Measurements from ENCODE around the gene GLRA3. TPM values are rescaled to one million over a fixed set of nuclear protein-coding genes. Genes with fewer than 3 reads are reported as not detected.
"Not testable (repeated sequence)": the region's sequence is repeated elsewhere in the genome, so short reads cannot be mapped to it uniquely, and the experiment has no call there.

Gene GLRA3
- total RNA-seq, 1 experiment from 2014 or later = not detected

DNA sequence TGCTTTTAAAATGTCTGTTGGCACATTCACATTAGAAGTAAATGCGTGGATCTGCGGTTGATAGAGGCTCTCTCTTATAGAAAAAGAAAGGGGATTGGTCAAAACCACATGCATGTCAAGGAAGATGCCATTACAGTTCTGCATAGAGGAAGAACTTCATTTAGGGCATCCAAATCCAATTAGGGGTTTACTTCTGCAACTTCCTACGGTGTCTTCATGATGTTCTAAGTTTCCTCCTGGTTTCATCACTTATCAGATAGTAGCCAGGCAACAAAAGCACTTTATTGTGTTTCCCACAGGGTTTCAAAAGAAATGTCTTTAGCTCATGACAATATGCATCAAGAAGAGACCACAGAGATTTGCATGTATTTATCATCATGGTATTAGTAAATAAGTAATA lies 170.8 kb downstream of the GLRA3 start:
- no peak for DNase-seq (ENCODE audit: low spot score)

DNA sequence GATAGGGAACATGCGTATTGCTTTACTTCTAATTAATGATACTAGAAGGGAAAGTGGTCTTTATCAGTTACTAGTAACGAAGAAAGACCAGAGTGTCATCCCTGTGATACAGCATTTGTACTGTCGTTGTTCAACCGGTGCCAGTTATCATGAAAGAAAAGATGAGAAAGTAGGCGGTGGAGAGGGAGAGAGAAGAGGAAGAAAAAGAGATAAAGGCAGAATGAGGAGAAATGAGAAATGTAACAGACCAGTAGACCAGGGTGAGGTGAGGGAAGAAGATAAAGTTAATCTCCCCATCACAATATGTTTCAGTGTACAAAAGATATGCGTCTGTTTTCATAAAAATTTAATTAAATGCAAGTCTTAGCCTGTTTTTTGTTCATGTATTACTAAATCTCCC lies 171.6 kb downstream of the GLRA3 start:
- DNase-seq (ENCODE audit: low spot score) = no peak

DNA sequence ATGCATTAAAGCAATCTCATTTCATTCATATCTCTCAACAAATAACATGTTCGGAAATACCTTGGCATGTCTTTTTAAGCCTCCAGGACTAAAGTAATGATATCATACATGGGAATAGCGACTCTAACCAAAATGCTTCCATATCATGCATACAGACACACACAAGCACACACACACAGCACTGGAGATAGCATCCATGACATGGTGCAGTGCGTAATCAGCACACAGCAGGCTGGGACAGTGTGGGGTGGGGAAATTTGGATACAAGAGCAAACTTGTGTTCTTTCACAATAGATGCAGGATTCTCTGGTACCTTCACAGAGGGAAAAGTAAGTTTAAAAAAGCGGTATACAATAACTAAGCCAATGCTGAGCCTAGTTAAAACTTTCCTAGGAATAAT lies 174.4 kb downstream of the GLRA3 start:
- no peak for DNase-seq (ENCODE audit: low spot score)

DNA sequence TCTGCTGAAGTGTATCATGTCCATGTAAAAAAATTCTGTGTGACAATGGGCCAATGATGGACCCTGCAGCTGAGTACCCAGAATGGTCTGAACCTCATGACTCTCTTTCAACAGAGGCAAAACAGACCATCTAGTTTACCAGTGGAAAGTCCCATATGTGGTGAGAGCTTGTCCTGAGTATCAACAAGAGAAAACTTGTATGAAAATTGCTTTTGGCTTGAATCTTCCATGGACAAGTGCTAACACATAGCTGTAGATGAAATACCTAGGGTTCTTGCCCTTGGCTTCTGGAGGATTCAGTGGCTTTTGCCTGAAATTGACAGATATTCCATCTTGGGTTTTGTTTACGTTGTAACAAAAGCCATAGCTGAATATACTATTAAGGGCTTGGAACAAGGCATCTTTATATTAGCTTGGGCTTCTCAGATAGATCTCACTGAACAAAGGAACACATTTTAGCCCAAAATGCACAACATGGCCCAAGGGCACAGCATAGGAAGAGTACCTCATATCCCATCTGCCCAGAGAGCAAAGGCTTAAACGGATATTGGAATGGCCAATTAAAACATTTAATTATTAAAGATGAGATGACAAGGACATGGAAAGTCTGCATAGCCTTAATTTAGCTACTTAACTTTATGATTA lies 178.2 kb downstream of the GLRA3 start:
- no peak for DNase-seq (ENCODE audit: low spot score)

DNA sequence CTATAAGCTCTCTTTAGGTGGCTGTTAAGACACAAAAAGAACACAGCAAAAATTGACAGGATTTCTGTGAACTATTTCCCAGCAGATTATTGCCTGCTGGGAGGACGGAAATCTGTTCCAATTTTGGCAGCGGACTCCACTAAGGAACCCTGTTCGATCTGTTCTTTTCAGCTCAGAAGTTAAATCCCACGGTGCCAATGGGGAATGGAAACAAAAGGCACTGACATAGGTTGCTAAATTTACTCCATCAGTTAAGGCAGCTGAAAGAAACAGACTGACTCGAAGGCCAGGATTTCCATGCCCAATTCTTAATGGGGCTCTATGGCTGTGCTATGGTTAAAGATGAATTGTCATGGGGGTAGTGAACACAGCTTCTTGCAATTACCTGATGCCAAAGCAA lies 180.2 kb downstream of the GLRA3 start:
- DNase-seq (ENCODE audit: low spot score) = no peak

DNA sequence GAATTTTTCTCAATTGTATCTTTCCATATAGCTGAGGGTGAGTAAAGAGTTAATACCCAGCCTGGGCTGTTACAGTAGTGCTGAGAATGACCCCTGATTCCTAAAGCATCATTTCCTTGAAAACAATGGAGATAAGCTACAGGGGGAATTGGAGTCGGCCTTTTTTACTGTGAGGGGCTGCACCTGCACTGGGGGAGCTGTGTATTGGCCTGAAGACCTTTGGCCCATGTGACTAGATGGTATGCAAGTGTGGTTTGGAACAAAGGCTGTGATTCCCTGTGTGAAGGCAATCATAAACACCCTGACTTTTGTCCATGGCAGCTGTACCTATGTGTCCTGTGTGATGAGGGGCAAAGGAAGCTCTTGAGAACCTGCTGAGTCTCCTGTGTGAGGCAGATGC lies 182.7 kb downstream of the GLRA3 start:
- DNase-seq (ENCODE audit: low spot score) = no peak

DNA sequence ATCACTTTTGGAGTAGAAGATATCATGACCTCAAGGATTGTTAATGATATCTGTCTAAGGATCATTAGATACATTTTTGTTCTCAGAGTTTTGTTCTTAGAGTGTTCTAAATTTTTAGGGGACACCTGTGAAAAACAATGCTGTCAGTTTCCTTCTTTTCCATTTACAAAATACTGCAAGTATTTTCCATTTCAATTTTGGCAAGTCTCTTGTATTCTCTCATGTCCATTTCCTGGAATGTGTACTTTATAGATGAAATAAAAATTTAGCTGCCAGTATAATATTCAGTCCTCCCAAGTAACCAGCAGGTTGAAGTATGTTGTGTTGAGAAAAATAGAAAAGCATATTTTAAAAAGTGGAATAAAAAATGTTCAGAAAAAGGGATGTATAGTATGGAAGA lies 188.9 kb downstream of the GLRA3 start:
- no peak for DNase-seq (ENCODE audit: low spot score)

DNA sequence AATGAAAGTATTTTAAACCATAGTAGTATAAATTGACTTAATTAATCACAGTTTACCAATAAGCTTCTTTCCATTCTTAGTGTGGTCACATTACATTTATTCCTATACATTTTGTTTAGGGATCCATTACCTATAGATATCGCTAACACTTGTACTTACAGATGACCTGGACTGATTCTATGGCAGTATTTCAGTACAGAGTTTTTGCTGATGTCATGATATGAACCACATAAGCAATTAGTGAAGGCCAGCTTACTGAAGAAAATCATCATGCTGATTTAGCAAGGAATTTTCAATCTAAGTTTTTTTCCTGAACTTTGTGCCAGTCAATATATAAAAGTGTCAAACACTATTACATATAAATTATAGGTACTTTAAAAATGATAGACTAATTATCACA lies 193.3 kb downstream of the GLRA3 start:
- DNase-seq (ENCODE audit: low spot score) = no peak

DNA sequence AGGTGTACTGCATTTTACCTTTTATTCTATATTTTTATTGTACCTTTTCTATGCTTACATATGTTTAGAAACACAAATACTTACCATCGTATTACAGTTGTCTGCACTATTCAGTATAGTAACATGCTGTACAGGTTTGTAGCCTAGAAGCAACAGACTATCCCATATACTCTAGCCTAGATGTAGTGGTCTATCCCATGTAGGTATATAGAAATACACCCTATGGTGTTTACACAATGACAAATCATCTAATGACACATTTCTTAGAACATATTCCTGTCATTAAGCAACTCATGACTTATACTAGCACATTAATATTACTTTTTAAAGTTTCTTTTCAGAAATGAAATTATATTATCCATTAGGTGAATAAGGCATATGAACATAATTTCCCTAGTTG lies 195.6 kb downstream of the GLRA3 start:
- DNase-seq (ENCODE audit: low spot score) = no peak

DNA sequence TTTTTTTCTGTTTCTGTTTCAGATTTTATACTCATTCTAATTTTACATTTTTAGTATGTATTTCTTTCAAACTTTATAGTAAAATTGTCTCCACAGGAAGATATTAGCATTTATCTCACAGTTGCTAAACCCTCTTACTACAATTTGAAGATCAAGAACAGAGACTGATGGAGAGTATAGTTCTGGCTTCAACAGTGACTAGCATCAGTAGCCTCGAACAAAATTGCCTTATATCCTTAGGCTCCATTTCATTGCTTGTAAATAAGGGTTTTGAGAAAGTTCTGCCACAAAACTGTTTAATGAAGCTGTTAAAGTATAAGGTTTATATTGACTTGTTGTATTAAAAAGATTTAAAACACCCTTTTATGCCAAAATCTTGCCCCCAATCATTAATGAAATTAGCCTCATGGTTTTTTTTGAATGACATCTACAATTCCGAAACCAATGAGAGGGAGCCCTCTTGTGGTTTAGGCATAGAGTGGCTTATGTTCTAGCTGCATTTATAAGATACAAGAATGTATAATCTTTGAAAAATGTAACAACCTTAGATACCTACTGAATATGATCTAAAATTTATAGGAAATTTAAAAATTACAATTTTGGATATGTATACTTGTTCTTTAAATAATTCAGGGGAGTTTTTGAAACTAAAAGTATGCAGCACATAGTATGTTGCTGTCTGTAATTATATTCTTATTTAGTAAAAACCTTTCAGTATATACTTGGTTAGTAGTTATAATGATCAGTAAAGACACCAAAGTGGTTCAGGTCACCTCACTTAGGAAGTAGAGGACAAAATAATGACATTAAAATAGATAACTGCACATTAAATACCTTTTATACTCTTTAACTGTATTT lies 196.9 kb downstream of the GLRA3 start:
- peak; percentile 74 for DNase-seq (ENCODE audit: low spot score)

DNA sequence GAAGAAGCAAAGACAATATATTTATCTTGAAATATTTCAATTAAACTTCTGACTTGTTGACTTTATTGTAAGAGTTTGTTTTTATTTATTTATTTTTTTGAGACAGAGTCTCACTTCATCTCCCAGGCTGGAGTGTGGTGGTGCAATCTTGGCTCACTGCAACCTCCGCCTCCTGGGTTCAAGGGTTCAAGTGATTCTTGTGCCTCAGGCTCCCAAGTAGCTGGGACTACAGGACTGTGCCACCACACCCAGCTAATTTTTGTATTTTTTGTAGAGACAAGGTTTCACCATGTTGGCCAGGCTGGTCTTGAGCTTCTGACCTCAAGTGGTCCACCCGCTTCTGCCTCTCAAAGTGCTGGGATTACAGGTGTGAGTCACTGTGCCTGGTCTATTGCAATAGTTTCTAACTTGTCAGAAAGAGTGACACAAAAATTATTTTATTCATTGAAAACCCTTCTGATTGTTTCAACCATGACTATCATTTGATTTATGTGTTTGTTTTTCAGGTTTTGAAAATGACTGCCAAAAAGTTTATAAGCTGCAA lies 199.1 kb downstream of the GLRA3 start:
- DNase-seq (ENCODE audit: low spot score) = not testable (repeated sequence)

DNA sequence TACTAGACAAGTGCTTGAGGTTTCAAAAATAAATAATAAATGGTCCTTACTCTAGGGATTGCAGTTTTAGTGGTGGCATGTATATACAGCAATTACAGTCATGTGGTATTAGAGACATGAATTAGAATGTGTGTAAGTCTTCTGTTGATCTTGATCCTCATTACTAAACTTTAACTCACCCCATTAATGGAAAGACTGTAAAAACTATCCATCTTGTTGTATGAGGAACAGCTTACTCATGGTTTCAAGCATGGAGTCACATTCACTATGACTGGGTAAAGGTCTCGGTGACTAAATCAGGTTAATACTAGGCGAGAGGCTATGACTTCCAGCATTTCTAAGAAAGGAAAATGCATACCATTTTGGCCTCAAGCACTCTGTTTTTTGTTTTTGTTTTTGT lies 199.8 kb downstream of the GLRA3 start:
- DNase-seq (ENCODE audit: low spot score) = no peak

DNA sequence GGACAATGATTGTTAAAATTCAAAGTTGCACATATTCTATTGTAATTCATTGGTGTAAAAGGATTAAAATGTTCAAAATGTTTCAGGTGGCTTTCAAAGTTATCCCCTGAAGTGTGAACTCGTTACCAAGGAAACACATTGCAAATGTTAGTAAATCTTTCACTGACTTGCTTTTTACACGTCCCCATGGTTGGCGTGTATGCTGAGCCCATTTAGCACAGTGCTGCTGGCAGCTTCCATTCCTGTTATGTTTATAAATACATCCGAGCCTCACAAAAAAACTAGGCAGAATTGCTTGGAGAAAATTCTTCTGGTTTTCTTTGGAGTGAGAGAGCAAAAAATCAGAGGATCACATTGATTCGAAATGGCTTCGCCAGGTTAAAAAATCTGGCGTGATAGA lies 200.9 kb downstream of the GLRA3 start:
- DNase-seq (ENCODE audit: low spot score) = no peak

DNA sequence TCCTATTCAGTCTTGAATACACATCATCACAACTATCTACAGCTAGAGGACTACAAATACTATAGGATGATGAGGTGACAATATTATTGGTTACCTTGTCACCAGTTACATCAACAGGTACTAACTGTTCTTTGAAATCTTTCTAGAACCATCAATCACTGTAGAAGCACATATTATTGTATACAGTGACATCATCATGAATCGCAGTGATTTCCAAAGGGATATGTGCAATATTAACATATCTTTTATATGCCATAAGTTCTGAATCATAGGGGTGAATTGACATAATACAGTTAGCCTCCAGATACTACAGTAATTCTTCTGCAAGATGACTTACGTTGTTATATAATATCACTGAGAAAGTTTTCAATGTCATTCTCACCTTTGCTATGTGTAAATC lies 201.6 kb downstream of the GLRA3 start:
- no peak for DNase-seq (ENCODE audit: low spot score)

DNA sequence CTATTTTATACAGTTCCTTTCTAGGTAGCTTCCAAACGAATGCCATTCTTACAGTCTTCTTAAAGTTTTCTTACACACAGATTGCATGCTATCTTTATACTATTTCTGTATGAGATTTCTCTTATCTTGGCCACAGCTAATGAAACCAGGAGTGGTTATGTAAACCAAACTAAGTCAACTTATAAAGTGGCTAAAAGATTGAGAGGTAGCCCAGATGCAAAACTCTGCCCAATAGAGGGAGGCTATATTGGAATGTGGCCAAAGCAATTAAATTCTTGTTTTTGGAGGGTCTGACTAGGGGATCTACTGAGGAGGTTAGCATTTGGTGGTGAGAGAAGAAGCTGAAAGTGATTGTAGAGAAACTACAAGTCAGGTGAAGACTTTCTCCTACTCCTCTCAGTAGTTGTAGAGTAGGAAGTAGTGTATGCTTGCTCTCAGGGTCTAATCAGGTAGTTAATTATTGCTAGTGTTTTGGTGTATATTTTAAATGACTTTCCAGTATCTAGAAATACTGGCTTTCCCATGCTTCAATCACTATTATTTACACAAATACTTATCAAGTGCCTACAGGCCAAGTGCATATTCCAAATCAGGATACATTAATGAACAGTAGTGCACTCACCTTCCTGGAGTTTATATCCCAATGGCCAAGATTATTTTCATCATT lies 202.6 kb downstream of the GLRA3 start:
- DNase-seq (ENCODE audit: low spot score) = peak; percentile 43

DNA sequence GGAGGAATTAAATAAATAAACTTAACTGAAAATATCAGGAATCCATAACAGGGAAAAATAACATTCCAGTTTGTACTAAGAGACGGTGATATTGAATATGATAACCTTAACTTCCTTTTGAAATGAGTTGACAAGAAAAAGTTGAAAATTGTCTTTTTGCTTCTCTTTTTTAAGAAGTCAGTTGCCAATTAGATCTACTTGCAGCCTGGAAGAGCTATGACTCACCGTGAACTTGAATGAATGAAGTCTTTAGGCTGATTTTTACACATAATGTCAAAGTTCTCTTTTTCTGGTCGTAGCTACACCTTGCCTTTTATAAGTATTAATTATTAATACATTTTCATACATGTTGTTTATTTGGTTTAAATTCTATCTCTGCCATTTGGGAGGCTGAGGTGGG lies 212.4 kb downstream of the GLRA3 start:
- no peak for DNase-seq (ENCODE audit: low spot score)

DNA sequence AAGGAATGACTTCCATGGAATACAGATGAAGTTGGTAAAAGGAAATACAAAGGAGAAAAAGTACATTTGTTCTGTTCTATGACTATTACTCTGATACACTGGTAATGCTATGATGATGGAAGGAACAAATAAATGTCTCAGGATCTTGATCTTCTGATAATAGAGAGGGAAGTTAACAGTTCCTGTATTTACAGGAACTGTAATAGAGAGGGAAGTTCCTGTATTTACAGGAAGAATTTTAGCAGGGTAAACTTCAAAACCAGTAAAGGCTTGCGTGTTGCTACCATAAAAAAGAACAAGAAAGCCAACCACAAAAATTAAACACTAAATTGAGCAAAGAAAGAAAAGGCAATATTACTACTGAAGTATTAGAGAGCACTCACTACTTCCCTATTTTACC lies 215.1 kb downstream of the GLRA3 start:
- no peak for DNase-seq (ENCODE audit: low spot score)

DNA sequence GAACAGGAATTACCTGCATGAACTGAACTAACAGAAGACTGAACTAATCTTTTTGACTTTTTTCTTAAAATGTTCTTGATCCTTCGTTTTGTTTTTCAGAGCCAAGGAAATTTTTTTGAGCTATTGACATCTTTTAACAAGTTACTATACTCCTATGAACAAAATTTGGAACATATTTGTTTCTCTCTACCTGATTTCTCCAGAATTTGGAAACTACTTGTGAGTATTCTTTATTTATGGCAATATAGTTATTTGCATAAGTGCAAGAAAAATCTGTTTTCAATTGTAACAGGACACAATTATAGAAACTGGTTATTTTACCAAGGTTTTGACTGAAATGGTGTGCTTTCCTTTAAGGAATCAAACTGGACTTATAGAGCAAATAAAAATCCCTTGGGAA lies 217.3 kb downstream of the GLRA3 start:
- DNase-seq (ENCODE audit: low spot score) = no peak

DNA sequence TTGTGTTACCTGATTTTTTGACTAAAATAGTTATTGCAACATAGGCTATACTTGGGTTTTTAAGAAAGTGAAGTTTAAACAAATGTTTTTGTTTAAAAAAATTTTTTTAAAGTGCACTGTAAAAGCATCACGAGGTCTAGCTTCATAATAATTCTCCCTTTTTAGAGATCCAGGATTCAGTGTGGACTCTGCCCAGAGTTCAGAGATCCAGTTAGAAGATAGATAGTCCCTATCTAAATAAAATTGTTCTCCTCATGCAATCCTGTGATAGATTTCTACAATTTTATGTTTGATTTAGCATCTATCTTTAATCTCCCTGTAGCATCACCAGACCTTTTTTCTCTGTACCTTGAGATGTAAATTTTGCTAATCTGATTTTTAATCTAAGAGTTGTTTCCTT lies 221.3 kb downstream of the GLRA3 start:
- DNase-seq (ENCODE audit: low spot score) = no peak

DNA sequence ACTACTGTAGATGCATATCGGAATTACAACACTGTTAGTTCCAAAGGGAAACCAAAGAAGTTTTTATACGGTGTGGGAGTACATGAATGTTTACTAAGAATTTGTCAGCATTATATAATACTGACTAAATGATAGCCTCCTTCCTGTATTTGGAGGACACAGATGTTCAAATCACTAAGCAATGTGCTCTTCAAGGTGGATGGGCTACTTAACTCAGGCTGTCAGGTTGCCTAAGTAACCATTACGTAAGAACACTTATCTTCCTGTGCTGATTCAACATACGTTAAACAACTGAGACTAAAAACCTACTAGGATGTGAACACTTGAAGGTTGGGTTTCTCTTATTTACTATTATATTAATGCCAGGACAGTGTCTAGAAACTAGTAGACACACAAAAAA lies 224.8 kb downstream of the GLRA3 start:
- DNase-seq (ENCODE audit: low spot score) = peak; percentile 23

DNA sequence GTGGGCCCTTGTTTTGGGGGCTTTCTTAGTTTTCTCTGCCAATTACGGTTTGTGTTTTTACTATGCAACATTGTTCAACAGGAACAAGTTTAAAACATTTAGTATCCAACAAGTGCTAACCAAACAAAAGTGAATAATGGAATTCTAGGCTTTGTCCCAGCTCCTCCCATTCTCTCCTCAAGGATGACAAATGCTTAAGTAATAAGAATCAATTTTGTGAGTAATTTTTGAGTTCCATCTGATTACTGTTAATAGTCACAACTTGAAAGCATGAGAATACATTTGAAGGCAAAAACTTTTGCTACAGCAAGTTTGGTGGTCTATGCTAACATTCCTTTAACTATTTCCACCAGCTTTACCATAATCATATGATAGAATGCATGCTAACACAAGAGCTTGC lies 228.7 kb downstream of the GLRA3 start:
- no peak for DNase-seq (ENCODE audit: low spot score)

DNA sequence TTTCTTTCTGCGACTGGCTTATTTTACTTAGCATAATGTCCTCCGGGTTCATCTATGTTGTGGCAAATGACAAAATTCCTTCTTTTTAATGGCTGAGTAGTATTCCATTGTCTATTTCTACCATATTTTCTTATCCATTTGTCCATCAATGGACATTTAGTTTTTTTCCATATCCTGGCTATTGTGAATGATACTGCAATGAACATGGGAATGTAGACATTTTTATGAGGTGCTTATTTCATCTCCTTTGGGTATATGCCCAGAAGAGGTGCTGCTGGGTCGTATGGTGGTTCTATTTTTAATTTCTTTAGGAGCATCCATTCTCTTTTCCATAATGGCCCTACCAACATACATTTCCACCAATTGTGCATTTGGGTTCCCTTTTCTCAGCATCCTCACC lies 230.2 kb downstream of the GLRA3 start:
- no peak for DNase-seq (ENCODE audit: low spot score)

DNA sequence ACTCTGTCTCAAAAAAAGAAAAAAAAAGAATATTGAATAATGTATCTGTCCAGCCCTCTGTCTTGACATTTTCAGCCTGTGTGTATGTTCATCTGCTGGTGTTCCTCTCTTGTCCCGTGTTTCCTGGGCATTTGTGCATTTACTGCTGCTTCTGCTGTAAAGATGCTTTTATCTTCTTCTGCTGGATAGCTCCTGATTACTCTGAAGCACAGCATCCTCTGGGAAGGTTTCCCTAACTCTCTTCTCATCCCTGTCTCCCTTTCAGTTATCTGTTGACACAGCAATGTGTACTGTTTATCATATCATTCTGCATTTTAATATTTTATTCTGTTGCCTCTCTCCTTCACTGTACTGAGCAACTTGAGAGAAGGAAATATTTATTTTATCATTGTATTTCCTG lies 232.5 kb downstream of the GLRA3 start:
- DNase-seq (ENCODE audit: low spot score) = no peak
